Fibroblast of pulmonary artery (primary cell): ENCODE measurements around the gene AAGAB.

Experiments
- DNase-seq: peaks from one replicate; pipeline ENCODE4 v3.0.0-alpha.2; 2010; ENCODE audit warnings: low read depth
- H3K4me3 ChIP-seq: replicated peaks from 2 replicates; pipeline ENCODE4 v1.5.1; 2011; ENCODE audit warnings: low read depth, mild to moderate bottlenecking, control low read depth, low read length, moderate library complexity
- TF ChIP-seq, protein P1 (sequence below): IDR thresholded peaks from 2 replicates; pipeline ENCODE4 v1.5.1; 2011; ENCODE audit warnings: mild to moderate bottlenecking, control low read depth, low read length, inconsistent platforms; ENCODE audit errors: missing control alignments

Gene AAGAB

DNA sequence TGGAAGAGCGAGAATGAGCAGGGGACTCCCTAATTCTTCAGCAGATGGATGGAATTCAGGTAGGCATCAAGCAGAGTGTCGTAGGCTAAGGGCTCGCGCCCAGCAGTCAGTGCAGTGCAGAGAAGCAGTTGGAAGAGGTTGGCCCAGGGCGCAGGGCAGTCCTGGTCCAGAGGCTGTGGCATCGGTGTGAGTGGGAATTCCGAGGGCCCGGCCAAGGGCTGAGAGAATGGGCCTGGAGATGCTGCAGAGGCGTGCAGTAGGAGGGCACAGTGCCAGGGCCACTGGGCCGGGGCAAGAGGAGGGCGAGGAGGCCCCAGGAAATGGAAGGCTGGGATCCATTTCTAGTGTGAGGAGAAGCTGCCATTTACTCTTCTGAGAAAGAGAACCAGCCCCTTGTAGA, 74.4 kb downstream of the AAGAB start:
- TF ChIP-seq, protein P1, sequence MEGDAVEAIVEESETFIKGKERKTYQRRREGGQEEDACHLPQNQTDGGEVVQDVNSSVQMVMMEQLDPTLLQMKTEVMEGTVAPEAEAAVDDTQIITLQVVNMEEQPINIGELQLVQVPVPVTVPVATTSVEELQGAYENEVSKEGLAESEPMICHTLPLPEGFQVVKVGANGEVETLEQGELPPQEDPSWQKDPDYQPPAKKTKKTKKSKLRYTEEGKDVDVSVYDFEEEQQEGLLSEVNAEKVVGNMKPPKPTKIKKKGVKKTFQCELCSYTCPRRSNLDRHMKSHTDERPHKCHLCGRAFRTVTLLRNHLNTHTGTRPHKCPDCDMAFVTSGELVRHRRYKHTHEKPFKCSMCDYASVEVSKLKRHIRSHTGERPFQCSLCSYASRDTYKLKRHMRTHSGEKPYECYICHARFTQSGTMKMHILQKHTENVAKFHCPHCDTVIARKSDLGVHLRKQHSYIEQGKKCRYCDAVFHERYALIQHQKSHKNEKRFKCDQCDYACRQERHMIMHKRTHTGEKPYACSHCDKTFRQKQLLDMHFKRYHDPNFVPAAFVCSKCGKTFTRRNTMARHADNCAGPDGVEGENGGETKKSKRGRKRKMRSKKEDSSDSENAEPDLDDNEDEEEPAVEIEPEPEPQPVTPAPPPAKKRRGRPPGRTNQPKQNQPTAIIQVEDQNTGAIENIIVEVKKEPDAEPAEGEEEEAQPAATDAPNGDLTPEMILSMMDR = no peak
- no peak for DNase-seq
- H3K4me3 ChIP-seq = no peak overlapping the region

DNA sequence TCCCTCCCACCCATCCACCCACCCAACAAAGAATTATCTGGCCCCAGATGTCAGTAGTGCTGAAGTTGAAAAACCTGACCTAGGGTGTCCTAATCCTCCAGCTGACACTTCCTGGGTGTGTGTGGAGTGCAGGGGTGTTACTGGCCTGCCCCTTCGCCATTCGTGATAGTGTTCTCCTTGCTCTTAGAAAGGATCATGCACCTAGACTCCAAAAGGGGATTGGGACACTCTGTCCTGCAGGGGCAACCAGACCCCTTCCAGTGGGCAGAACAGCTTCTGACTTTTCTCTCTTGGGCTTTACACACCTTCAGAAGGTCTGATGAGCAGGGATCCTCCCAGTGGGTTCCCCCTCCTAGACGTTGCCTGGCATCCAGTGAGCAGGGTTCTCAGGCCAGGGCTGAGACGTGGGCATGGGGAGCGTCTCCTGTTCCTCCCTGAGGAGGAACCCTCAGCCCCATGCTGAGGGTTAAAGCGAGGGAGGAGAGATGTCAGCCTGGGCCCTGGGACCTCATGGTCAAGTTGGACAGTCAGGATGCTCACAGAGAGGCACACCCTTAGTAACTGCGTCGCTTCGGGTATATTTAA, 75.0 kb downstream of the AAGAB start:
- TF ChIP-seq, protein P1 = no peak
- no peak for DNase-seq
- H3K4me3 ChIP-seq = no peak overlapping the region

DNA sequence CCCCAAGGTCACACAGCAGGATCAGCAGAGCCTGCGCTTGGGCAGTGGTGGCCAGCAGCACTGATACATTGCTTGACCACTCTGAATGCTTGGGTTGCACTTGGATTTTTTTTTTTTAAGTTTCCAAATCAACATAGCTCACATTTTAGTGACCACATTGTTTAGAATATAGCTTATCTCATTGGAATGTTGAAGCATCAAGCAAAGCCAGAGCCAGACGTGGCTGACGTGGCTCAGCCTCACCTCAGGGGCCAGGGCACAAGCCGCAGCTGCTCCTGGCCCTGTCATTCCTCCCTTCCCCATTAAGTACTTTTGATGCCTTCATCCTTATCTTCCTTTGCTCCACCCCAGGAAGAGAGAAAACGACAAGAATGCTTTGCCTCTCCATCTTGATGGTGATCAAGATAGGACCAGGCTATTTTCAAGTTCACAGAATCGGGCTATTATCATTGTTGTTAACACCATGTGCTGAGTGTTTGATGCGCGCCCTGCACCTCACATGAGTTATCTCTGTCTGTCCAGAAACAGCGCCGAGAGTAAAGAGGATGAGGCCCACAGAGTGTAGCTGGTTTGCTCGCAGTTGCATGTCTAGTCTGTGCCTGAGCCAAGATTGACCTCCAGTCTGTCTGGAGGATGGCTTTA, 75.8 kb downstream of the AAGAB start:
- TF ChIP-seq, protein P1 = no peak
- peak; percentile 97 for DNase-seq
- H3K4me3 ChIP-seq = no peak overlapping the region

GRCh38 chr15:67177752-67178151, 76.7 kb downstream of the AAGAB start:
- DNase-seq = peak; percentile 50
- TF ChIP-seq, protein P1 = no peak
- no peak overlapping the region for H3K4me3 ChIP-seq

GRCh38 chr15:67176195-67176971, 78.1 kb downstream of the AAGAB start:
- no peak overlapping the region for H3K4me3 ChIP-seq
- DNase-seq = no peak
- TF ChIP-seq, protein P1 = no peak

GRCh38 chr15:67175643-67176071, 78.8 kb downstream of the AAGAB start:
- H3K4me3 ChIP-seq = no peak overlapping the region
- TF ChIP-seq, protein P1 = no peak
- peak; percentile 93 for DNase-seq
